NCI-H128 (cell line): ENCODE measurements around the gene DTHD1.

Experiments used
- DNase-seq: peaks from one replicate; lab custom pipeline; 2025; ENCODE audit not compliant: unreplicated experiment; lab: John Stamatoyannopoulos, UW

The DTHD1 gene

GRCh38 chr4:36269101-36269500, 12.3 kb upstream of the DTHD1 start:
- DNase-seq: no peak

DNA sequence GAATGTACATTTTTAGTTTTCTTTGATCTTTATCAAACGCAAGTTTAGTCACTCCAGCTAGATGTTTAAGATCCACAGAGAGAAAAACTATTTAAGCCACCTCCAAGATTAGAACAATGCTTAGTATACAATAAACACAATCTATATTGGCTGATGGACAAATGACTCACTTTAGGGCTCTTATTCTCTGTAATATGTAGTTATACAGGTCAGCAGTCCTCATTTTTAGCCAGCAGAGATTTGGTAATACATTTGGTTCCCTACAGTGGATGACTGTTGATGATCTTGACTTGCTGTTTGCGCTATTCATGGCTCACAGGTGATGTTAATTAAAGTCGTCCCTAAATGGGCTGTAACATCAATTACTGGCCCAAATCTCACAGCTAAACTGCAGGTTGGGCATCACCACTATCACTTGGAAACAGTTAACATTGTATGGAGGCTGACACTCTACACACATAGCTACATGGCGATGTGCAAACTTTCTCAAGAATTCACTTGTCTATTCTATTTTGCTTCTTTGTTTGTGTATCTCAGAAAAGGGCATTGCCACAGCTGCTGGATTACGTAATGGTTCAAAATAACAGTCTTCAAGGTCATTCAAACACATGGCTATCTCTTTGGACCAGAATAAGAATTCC, 11.8 kb upstream of the DTHD1 start:
- DNase-seq: no peak

GRCh38 chr4:36273276-36273675, 8.1 kb upstream of the DTHD1 start:
- no peak for DNase-seq

GRCh38 chr4:36274158-36274557, 7.3 kb upstream of the DTHD1 start:
- DNase-seq: no peak

- no peak for DNase-seq
Observed at GRCh38 chr4:36277533-36277932, 3.9 kb upstream of the DTHD1 start.

GRCh38 chr4:36278789-36279188, 2.6 kb upstream of the DTHD1 start:
- no peak for DNase-seq

DNA sequence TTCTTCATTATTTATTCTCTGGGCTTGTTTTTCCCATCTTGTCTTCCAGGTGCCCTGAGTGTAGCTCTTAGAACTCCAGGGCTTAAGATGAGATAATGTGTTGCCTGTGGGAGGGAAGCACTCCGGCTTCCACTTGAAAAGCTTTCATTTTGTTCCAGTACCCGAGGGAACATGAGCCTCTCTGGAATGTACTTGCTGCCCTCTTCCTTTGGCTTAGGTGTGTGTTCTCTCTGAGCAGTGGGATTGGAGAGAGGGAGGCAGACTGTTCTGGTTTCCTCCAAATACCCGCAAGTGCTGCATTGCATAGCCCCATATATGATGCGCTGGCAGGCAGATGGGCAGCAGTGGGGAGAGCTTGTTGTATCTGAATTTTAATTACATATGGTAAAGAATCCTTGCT, 861 bp upstream of the DTHD1 start:
- no peak for DNase-seq

DNA sequence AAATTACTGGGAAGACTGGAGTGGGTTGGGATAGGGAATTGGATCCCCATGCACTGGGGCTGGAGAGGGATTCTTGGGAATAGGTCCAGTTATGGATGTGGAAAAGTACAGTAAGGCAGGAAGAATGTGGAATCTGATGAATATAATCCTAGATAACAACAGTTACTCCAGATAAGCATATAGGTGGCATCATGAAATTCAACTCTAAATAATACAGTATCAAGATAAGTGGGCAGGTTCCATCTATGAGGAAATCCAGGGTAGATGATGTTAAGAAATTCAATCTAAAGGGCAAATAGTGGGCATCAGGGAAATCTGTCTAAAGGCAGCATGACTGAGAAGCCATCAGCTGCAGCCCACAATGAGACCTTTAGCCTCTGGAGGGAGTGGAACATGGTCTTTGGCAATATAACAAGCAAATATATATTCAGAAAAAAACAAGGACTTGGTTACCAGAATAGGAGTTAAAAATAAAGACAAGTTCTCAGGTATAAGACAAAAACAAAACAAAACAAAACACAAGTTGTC, 1.2 kb downstream of the DTHD1 start:
- DNase-seq: no peak

GRCh38 chr4:36283912-36284465, 2.6 kb downstream of the DTHD1 start:
- no peak for DNase-seq

- DNase-seq: no peak
Observed at GRCh38 chr4:36285784-36286480, 4.5 kb downstream of the DTHD1 start.

DNA sequence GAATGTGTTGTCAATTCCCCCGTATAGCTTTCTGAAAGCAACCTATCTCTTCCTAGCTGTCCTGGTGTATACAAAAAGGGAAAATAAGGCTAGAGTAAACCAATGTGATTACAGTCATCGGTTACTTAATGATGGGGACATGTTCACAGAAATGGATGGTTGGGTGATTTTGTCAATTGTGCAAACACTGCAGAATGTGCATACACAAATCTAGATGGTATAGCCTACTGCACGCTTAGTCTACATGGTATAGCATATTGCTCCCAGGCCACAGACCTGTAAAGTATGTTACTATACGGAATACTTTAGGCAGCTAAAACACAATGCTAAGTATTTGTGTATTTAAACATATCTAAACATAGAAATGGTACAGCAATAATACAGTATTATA, 5.1 kb downstream of the DTHD1 start:
- no peak for DNase-seq

GRCh38 chr4:36288731-36289426, 7.5 kb downstream of the DTHD1 start:
- no peak for DNase-seq

DNA sequence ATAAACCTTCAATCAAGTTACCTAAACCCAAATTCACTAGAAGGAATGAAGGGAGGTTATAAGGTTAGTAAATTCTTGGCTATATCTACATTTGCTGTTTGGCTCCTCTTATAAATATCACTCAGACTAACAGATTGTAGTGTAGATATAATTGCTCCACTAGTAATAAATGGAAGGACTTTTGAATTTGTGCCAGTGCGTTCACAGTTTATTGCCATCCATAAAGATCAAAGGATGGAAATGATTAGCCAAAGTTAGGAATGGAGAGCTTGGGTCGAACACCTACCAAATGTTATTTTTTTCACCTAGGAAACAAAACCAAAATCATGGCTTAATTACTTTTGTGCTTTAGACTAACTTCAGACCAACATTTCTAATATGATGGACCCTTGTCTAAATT, 9.2 kb downstream of the DTHD1 start:
- no peak for DNase-seq

- DNase-seq: no peak
Observed at GRCh38 chr4:36292556-36293188, 11.3 kb downstream of the DTHD1 start.

DNA sequence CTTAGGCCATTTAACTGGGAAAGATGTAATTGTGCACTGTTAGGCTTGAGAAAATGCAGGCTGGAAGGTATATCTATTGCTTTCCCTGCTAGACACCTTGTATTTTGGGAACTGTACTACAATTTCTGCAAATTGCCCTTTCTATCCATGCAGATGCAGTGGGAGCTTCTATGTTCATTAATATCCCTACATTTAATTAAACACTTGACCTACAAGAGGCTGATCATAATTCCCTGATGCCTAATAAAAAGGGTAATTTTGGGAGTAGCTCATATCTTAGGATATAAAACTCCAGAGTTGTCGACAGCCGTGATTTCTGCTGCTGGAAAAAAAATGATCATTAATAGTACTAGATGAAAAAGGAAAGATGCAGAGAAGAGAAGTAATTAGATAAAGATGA, 19.7 kb downstream of the DTHD1 start:
- DNase-seq: no peak

- no peak for DNase-seq
Observed at GRCh38 chr4:36303426-36304137, 22.2 kb downstream of the DTHD1 start.

- DNase-seq: no peak
Observed at GRCh38 chr4:36304138-36304681, 22.8 kb downstream of the DTHD1 start.

- DNase-seq: no peak
Observed at GRCh38 chr4:36308150-36308549, 26.7 kb downstream of the DTHD1 start.

DNA sequence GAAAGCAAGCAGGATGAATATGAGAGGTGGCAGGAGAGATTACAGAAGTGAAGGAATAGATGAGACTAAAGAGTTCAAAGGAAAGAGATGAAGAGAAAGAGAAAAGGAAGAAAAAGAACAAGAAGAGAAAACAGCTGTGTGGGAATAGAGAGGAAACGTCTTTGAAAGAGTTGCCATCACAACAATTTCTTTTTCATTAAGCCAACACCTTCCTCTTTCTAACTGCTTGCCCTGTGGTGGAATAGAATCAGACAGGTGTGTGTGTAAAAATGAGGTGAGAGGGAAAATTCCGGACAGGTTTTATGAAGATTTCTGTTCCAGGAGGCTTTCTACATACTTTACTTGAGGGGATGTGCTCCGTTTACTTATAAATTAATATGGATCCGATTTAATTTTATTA, 28.8 kb downstream of the DTHD1 start:
- no peak for DNase-seq

DNA sequence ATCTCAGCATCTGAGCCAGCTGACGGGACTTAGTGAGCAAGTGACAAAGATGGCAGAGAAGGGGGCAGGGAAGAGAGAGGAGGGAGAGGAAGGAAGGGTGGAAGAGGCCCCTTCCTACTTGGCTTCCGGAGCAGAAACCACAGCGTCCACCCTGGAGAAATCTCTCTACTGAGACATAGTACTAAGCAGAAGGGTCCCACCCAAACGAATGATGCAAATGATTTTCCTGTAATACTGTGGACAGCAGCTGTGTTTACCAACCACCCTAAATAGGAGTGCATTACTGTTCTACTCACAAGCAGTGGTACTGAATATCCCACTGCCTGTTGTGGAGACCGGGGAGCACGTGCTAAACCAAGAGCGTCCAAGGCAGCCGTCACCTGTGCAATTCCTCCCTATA, 29.4 kb downstream of the DTHD1 start:
- no peak for DNase-seq
